ENCODE measurements around the gene LCN1.

- TF ChIP-seq POLR2A (IDR thresholded peaks at IDR 0.05; ENCODE audit: low read length) (no peak), GATA1 (IDR thresholded peaks at IDR 0.05; ENCODE audit: low read depth, low read length) (no peak)
Measured at GRCh38 chr9:135567311-135567710, 46.1 kb downstream of the LCN1 start.

Measured in erythroblast (primary cell).